HepG2 (cell line): ENCODE data around the gene TAB3. TPM values are rescaled to one million over a fixed set of nuclear protein-coding genes. Genes with fewer than 3 reads are reported as not detected.
A peak's percentile ranks its signal among the peaks of the same experiment; 100 is the strongest.

Experiments used
- DMTF1 ChIP-seq: sonication (generic); formaldehyde crosslinking; IDR thresholded peaks from 2 replicates; pipeline ENCODE4 v1.4.0; 2020; ENCODE audit warnings: mild to moderate bottlenecking, missing genetic modification reagents
- GTF2F1 ChIP-seq: fragments of 150-350 bp; IDR thresholded peaks from 2 replicates; pipeline ENCODE4 v1.6.1; 2014; ENCODE audit warnings: low read length
- IRF2 ChIP-seq: IDR thresholded peaks from 2 replicates; pipeline ENCODE4 v1.6.1; 2018; ENCODE audit warnings: missing genetic modification reagents, missing compliant biosample characterization
- JARID2 ChIP-seq: sonication (generic); formaldehyde crosslinking; IDR thresholded peaks from 2 replicates; pipeline ENCODE4 v1.8.1; 2023; ENCODE audit warnings: missing genetic modification reagents, inconsistent platforms; ENCODE audit not compliant: insufficient replicate concordance
- NR2F1 ChIP-seq, 2 experiments: fragments of 450-650 bp in 1 of 2; formaldehyde crosslinking in 1 of 2; IDR thresholded peaks; 2 replicates each; pipeline versions ENCODE4 v1.5.0 to v1.6.1; 2016 to 2020; ENCODE audit warnings: mild to moderate bottlenecking in 1 of 2, missing compliant biosample characterization in 1 of 2, missing genetic modification reagents in 1 of 2, moderate library complexity in 1 of 2
- PBX3 ChIP-seq: sonication (generic); formaldehyde crosslinking; IDR thresholded peaks from 2 replicates; pipeline ENCODE4 v1.8.1; 2023; ENCODE audit warnings: missing genetic modification reagents, inconsistent platforms, borderline replicate concordance
- REXO4 ChIP-seq: sonication (generic); formaldehyde crosslinking; IDR thresholded peaks from 2 replicates; pipeline ENCODE4 v1.8.0; 2022; ENCODE audit warnings: missing genetic modification reagents, mild to moderate bottlenecking, borderline replicate concordance
- TBL1XR1 ChIP-seq: fragments of 150-350 bp; IDR thresholded peaks from 2 replicates; pipeline ENCODE4 v1.6.1; 2014; ENCODE audit warnings: borderline replicate concordance, low read length; ENCODE audit not compliant: partially characterized antibody
- ZFP1 ChIP-seq: IDR thresholded peaks from 2 replicates; pipeline ENCODE4 v1.6.1; 2016
- ZNF350 ChIP-seq: sonication (generic); formaldehyde crosslinking; IDR thresholded peaks from 2 replicates; pipeline ENCODE4 v1.4.0; 2020; ENCODE audit warnings: mild to moderate bottlenecking, low read depth, missing genetic modification reagents, borderline replicate concordance
- ZNF451 ChIP-seq: sonication (generic); formaldehyde crosslinking; IDR thresholded peaks from 2 replicates; pipeline ENCODE4 v1.5.0; 2020; ENCODE audit warnings: mild to moderate bottlenecking, missing genetic modification reagents
- ZSCAN21 ChIP-seq: sonication (generic); formaldehyde crosslinking; IDR thresholded peaks from 2 replicates; pipeline ENCODE4 v1.8.0; 2022; ENCODE audit warnings: mild to moderate bottlenecking, missing genetic modification reagents, moderate library complexity, borderline replicate concordance
- polyA plus RNA-seq, 8 experiments: library from polyadenylated mRNA; depleted of rRNA in 3 of 8; stranded (reverse) in 7 of 8; unstranded in 1 of 8; fragments of >200 nt; fragmentation: Illumina TruSeq in 4 of 8; extraction: Trizol in 4 of 8; gene quantifications; 2 replicates each; pipeline versions ENCODE4 v1.2.1 to v1.2.3, GENCODE V29; 2011 to 2016; ENCODE audit warnings: low read depth in 4 of 8, missing spikeins in 1 of 8, mixed read lengths in 1 of 8; ENCODE audit not compliant: insufficient read depth in 1 of 8
- total RNA-seq, 5 experiments: library from RNA; depleted of rRNA; stranded (reverse); fragments of >200 nt; fragmentation: Illumina TruSeq; extraction: Trizol; gene quantifications; 2 replicates each; pipeline ENCODE4 v1.2.3, GENCODE V29; 2016; ENCODE audit warnings: low read depth in 1 of 5
- TF ChIP-seq, protein P1 (sequence below): sonication (generic); formaldehyde crosslinking; IDR thresholded peaks from 2 replicates; pipeline ENCODE4 v1.4.0; 2020; ENCODE audit warnings: missing genetic modification reagents, borderline replicate concordance
- TF ChIP-seq, protein P2 (sequence below): sonication (generic); formaldehyde crosslinking; IDR thresholded peaks from 2 replicates; pipeline ENCODE4 v1.4.0; 2020; ENCODE audit warnings: missing genetic modification reagents
- TF ChIP-seq, protein P3 (sequence below): sonication (generic); formaldehyde crosslinking; IDR thresholded peaks from 2 replicates; pipeline ENCODE4 v1.5.0; 2020; ENCODE audit warnings: missing genetic modification reagents

The TAB3 gene
- total and polyA plus RNA-seq, 2 of the 13 experiments (the other 11 are each of a cell fraction or from before 2014, with no cell fraction given) = 27.2 to 59.8 TPM

- TF ChIP-seq, protein P1, sequence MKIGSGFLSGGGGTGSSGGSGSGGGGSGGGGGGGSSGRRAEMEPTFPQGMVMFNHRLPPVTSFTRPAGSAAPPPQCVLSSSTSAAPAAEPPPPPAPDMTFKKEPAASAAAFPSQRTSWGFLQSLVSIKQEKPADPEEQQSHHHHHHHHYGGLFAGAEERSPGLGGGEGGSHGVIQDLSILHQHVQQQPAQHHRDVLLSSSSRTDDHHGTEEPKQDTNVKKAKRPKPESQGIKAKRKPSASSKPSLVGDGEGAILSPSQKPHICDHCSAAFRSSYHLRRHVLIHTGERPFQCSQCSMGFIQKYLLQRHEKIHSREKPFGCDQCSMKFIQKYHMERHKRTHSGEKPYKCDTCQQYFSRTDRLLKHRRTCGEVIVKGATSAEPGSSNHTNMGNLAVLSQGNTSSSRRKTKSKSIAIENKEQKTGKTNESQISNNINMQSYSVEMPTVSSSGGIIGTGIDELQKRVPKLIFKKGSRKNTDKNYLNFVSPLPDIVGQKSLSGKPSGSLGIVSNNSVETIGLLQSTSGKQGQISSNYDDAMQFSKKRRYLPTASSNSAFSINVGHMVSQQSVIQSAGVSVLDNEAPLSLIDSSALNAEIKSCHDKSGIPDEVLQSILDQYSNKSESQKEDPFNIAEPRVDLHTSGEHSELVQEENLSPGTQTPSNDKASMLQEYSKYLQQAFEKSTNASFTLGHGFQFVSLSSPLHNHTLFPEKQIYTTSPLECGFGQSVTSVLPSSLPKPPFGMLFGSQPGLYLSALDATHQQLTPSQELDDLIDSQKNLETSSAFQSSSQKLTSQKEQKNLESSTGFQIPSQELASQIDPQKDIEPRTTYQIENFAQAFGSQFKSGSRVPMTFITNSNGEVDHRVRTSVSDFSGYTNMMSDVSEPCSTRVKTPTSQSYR (CRISPR knock-in tag) = no peak
- no peak for TF ChIP-seq ZNF451 (CRISPR knock-in tag)
- no peak for TF ChIP-seq DMTF1 (CRISPR knock-in tag)
- no peak for TF ChIP-seq JARID2 (CRISPR knock-in tag)
- no peak for TF ChIP-seq PBX3 (CRISPR knock-in tag)
- TF ChIP-seq ZSCAN21 (CRISPR knock-in tag) = no peak
- peak in 1 of 2 experiments; percentile 50; a peak in 2 of 4 replicates for TF ChIP-seq NR2F1 (CRISPR knock-in tag; IDR thresholded peaks at IDR 0.05)
- no peak for TF ChIP-seq TBL1XR1
- TF ChIP-seq GTF2F1 = no peak
- no peak for TF ChIP-seq ZFP1 (CRISPR knock-in tag)
- TF ChIP-seq, protein P2, sequence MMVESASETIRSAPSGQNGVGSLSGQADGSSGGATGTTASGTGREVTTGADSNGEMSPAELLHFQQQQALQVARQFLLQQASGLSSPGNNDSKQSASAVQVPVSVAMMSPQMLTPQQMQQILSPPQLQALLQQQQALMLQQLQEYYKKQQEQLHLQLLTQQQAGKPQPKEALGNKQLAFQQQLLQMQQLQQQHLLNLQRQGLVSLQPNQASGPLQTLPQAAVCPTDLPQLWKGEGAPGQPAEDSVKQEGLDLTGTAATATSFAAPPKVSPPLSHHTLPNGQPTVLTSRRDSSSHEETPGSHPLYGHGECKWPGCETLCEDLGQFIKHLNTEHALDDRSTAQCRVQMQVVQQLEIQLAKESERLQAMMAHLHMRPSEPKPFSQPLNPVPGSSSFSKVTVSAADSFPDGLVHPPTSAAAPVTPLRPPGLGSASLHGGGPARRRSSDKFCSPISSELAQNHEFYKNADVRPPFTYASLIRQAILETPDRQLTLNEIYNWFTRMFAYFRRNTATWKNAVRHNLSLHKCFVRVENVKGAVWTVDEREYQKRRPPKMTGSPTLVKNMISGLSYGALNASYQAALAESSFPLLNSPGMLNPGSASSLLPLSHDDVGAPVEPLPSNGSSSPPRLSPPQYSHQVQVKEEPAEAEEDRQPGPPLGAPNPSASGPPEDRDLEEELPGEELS (CRISPR knock-in tag) = peak; percentile 49; the same call in 1 of the 2 replicates
- TF ChIP-seq IRF2 (CRISPR knock-in tag) = no peak
- no peak for TF ChIP-seq REXO4
- no peak for TF ChIP-seq ZNF350 (CRISPR knock-in tag)
- TF ChIP-seq, protein P3, sequence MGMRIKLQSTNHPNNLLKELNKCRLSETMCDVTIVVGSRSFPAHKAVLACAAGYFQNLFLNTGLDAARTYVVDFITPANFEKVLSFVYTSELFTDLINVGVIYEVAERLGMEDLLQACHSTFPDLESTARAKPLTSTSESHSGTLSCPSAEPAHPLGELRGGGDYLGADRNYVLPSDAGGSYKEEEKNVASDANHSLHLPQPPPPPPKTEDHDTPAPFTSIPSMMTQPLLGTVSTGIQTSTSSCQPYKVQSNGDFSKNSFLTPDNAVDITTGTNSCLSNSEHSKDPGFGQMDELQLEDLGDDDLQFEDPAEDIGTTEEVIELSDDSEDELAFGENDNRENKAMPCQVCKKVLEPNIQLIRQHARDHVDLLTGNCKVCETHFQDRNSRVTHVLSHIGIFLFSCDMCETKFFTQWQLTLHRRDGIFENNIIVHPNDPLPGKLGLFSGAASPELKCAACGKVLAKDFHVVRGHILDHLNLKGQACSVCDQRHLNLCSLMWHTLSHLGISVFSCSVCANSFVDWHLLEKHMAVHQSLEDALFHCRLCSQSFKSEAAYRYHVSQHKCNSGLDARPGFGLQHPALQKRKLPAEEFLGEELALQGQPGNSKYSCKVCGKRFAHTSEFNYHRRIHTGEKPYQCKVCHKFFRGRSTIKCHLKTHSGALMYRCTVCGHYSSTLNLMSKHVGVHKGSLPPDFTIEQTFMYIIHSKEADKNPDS (CRISPR knock-in tag) = no peak
Observed at GRCh38 chrX:30904186-30904585, 15.1 kb upstream of the TAB3 start (continued).
